Measurements from ENCODE around the gene COQ5. TPM values are rescaled to one million over a fixed set of nuclear protein-coding genes. Genes with fewer than 3 reads are reported as not detected.
A peak's percentile ranks its signal among the peaks of the same experiment; 100 is the strongest.

The COQ5 gene, protein sequence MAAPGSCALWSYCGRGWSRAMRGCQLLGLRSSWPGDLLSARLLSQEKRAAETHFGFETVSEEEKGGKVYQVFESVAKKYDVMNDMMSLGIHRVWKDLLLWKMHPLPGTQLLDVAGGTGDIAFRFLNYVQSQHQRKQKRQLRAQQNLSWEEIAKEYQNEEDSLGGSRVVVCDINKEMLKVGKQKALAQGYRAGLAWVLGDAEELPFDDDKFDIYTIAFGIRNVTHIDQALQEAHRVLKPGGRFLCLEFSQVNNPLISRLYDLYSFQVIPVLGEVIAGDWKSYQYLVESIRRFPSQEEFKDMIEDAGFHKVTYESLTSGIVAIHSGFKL
- 32.5 and 32.6 TPM in 2 replicates for total RNA-seq (2014; rRNA removed; shearing (Covaris generic))
- 30.7 and 32.4 TPM in 2 replicates for polyA plus RNA-seq (2016; fragmentation: Nextera tagmentation; extraction: Ambion mirVana)
- long read RNA-seq, transcript COQ5-201 (7 exons, 1,535 nt), result major isoform, 82 of 90 reads
- long read RNA-seq, partial matches to known transcripts, result 0 of 90 reads
- long read RNA-seq, other reads (novel, unspliced or antisense), result 8 of 90 reads

DNA sequence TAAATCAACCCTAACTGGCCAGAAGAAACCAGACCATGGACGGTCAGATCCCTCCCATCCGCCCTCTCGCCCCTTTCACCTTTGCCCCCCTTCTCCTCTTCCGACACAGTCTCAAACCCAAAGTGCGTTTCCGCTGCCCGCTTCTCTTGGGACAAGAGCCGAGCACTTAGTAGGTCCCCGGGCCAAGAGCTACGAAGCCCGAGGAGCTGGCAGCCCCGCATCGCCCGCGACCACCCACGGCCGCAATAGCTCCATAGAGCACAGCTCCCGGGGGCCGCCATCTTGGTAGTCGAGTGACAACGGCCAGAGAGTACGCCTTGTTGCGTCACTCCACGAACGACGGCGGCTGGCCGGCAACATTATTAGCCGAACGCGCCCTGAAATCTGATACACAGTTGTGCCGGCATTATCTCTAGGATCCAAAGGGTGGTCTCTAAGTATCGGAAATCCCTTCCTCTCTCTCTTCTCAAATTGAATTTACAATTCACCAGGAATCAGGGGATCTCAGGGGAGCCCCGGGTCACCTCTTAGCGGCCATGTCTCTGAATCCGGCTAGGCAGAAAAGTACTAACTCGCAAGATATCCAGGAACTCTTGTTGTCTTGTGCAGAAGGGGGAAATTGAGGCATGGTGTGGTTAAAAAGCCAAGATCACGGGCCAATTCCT, at the start of gene COQ5:
COQ5 (minus strand) TSS at position 298 of the 665 bp plus-strand sequence; CDS start at position 281, 17 bp downstream.
- Histone ChIP-seq H3K27ac (ENCODE audit: low read depth) (peak within 1 kb of the TSS; percentile 92), H3K36me3 (ENCODE audit: insufficient read depth) (no peaks in the 10 kb centered on the region), H4K20me1 (replicated peaks; ENCODE audit: insufficient read depth) (0 out of 2 replicates have a peak, but pooled peaks cover 4% of the 10 kb centered on the region), H3K79me2 (replicated peaks; ENCODE audit: insufficient read depth) (peaks cover 5% of the 10 kb centered on the region; the same call in 1 of the 2 replicates), H3K4me3 (peak within 1 kb of the TSS; percentile 85), H3K4me1 (ENCODE audit: insufficient read depth) (peaks cover 8% of the 10 kb centered on the region; the same call in 1 of the 2 replicates), H3F3A (replicated peaks; ENCODE audit: low read depth) (no peaks in the 10 kb centered on the region), H3K9me2 (ENCODE audit: insufficient read depth) (no peaks in the 10 kb centered on the region), H3K4me2 (peak within 1 kb of the TSS; percentile 79), H3K27me3 (ENCODE audit: insufficient read depth) (no peaks in the 10 kb centered on the region), H2AFZ (peak within 1 kb of the TSS; percentile 76)
- peaks cover 8% of the 10 kb centered on the region; the same call in 2 of the 3 replicates for H3K4me1 Mint-ChIP-seq
- H3K27ac Mint-ChIP-seq, result peak within 1 kb of the TSS; percentile 99
- no peaks in the 10 kb centered on the region; the same call in 2 of the 3 replicates for H3K36me3 Mint-ChIP-seq (ENCODE audit: low read depth)
- DNase-seq (ENCODE audit: low spot score) (peak; percentile 97), ATAC-seq (peak; percentile 95)
- H3K9me3 Mint-ChIP-seq, result no peaks in the 10 kb centered on the region
- H3K27me3 Mint-ChIP-seq (ENCODE audit: insufficient read depth, low read depth, poor library complexity), result peaks cover 2% of the 10 kb centered on the region
- TF ChIP-seq POLR2AphosphoS5 (IDR thresholded peaks at IDR 0.05; ENCODE audit: low read depth) (peak; percentile 84), NANOG (IDR thresholded peaks at IDR 0.05; ENCODE audit: borderline replicate concordance) (0 out of 2 replicates have a peak, but pooled peaks have one; percentile 20), EZH2phosphoT487 (IDR thresholded peaks at IDR 0.05; ENCODE audit: unreplicated experiment) (no peak), CREB1 (CRISPR knock-in tag; IDR thresholded peaks at IDR 0.05; ENCODE audit: low read depth) (peak; percentile 92)
- TF ChIP-seq, protein P1, sequence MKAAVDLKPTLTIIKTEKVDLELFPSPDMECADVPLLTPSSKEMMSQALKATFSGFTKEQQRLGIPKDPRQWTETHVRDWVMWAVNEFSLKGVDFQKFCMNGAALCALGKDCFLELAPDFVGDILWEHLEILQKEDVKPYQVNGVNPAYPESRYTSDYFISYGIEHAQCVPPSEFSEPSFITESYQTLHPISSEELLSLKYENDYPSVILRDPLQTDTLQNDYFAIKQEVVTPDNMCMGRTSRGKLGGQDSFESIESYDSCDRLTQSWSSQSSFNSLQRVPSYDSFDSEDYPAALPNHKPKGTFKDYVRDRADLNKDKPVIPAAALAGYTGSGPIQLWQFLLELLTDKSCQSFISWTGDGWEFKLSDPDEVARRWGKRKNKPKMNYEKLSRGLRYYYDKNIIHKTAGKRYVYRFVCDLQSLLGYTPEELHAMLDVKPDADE (IDR thresholded peaks at IDR 0.05), result peak; percentile 70
- H3K4me3 Mint-ChIP-seq, result peak within 1 kb of the TSS; percentile 98

DNA sequence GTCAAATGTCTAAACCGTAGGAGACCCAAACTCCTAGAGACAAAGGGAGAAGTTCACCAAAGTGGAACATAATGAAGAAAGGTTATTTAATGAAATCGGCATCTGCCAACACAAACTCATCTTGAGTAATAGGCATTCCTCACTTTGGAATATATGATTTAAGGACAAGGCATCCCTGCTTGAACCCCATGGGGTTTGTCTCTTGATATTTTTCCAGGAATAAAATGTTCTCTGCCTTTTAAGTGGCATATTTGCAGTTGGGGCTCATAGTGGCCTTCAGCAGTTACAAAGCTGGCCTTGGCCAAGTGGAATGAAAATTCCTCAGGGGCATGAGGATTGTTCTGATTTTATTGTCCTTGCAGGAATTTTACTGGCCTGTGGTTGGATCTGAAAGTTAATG, 45.1 kb upstream of the COQ5 start:
- Mint-ChIP-seq H3K36me3 (ENCODE audit: low read depth) (peaks cover 94% of the 10 kb centered on the region), H3K27ac (no peak overlapping the region)
- H3K36me3 ChIP-seq (ENCODE audit: insufficient read depth), result peaks cover 73% of the 10 kb centered on the region
- TF ChIP-seq ZNF331 (CRISPR knock-in tag; IDR thresholded peaks at IDR 0.05; ENCODE audit: low read depth), result no peak
- TF ChIP-seq ZNF114 (CRISPR knock-in tag; IDR thresholded peaks at IDR 0.05), result no peak
- no peak for TF ChIP-seq CREB1 (CRISPR knock-in tag; IDR thresholded peaks at IDR 0.05; ENCODE audit: low read depth)
- TF ChIP-seq POLR2AphosphoS5 (IDR thresholded peaks at IDR 0.05; ENCODE audit: low read depth), result no peak
- no peak for TF ChIP-seq EZH2phosphoT487 (IDR thresholded peaks at IDR 0.05; ENCODE audit: unreplicated experiment)
- TF ChIP-seq NANOG (IDR thresholded peaks at IDR 0.05; ENCODE audit: borderline replicate concordance), result no peak
- TF ChIP-seq, protein P2, sequence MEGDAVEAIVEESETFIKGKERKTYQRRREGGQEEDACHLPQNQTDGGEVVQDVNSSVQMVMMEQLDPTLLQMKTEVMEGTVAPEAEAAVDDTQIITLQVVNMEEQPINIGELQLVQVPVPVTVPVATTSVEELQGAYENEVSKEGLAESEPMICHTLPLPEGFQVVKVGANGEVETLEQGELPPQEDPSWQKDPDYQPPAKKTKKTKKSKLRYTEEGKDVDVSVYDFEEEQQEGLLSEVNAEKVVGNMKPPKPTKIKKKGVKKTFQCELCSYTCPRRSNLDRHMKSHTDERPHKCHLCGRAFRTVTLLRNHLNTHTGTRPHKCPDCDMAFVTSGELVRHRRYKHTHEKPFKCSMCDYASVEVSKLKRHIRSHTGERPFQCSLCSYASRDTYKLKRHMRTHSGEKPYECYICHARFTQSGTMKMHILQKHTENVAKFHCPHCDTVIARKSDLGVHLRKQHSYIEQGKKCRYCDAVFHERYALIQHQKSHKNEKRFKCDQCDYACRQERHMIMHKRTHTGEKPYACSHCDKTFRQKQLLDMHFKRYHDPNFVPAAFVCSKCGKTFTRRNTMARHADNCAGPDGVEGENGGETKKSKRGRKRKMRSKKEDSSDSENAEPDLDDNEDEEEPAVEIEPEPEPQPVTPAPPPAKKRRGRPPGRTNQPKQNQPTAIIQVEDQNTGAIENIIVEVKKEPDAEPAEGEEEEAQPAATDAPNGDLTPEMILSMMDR (conservative IDR thresholded peaks at IDR 0.05; ENCODE audit: low read depth in 2 of 2), result no peak
- TF ChIP-seq, protein P3, sequence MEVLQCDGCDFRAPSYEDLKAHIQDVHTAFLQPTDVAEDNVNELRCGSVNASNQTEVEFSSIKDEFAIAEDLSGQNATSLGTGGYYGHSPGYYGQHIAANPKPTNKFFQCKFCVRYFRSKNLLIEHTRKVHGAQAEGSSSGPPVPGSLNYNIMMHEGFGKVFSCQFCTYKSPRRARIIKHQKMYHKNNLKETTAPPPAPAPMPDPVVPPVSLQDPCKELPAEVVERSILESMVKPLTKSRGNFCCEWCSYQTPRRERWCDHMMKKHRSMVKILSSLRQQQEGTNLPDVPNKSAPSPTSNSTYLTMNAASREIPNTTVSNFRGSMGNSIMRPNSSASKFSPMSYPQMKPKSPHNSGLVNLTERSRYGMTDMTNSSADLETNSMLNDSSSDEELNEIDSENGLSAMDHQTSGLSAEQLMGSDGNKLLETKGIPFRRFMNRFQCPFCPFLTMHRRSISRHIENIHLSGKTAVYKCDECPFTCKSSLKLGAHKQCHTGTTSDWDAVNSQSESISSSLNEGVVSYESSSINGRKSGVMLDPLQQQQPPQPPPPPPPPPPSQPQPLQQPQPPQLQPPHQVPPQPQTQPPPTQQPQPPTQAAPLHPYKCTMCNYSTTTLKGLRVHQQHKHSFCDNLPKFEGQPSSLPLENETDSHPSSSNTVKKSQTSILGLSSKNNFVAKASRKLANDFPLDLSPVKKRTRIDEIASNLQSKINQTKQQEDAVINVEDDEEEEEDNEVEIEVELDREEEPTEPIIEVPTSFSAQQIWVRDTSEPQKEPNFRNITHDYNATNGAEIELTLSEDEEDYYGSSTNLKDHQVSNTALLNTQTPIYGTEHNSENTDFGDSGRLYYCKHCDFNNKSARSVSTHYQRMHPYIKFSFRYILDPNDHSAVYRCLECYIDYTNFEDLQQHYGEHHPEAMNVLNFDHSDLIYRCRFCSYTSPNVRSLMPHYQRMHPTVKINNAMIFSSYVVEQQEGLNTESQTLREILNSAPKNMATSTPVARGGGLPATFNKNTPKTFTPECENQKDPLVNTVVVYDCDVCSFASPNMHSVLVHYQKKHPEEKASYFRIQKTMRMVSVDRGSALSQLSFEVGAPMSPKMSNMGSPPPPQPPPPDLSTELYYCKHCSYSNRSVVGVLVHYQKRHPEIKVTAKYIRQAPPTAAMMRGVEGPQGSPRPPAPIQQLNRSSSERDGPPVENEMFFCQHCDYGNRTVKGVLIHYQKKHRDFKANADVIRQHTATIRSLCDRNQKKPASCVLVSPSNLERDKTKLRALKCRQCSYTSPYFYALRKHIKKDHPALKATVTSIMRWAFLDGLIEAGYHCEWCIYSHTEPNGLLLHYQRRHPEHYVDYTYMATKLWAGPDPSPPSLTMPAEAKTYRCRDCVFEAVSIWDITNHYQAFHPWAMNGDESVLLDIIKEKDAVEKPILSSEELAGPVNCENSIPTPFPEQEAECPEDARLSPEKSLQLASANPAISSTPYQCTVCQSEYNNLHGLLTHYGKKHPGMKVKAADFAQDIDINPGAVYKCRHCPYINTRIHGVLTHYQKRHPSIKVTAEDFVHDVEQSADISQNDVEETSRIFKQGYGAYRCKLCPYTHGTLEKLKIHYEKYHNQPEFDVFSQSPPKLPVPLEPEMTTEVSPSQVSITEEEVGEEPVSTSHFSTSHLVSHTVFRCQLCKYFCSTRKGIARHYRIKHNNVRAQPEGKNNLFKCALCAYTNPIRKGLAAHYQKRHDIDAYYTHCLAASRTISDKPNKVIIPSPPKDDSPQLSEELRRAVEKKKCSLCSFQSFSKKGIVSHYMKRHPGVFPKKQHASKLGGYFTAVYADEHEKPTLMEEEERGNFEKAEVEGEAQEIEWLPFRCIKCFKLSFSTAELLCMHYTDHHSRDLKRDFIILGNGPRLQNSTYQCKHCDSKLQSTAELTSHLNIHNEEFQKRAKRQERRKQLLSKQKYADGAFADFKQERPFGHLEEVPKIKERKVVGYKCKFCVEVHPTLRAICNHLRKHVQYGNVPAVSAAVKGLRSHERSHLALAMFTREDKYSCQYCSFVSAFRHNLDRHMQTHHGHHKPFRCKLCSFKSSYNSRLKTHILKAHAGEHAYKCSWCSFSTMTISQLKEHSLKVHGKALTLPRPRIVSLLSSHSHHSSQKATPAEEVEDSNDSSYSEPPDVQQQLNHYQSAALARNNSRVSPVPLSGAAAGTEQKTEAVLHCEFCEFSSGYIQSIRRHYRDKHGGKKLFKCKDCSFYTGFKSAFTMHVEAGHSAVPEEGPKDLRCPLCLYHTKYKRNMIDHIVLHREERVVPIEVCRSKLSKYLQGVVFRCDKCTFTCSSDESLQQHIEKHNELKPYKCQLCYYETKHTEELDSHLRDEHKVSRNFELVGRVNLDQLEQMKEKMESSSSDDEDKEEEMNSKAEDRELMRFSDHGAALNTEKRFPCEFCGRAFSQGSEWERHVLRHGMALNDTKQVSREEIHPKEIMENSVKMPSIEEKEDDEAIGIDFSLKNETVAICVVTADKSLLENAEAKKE (CRISPR knock-in tag; IDR thresholded peaks at IDR 0.05), result no peak

More for the DNA sequence above, 45.1 kb upstream of the COQ5 start:
- no peaks in the 10 kb centered on the region for H3K4me1 ChIP-seq (ENCODE audit: insufficient read depth)
- H3K4me1 Mint-ChIP-seq, result no peaks in the 10 kb centered on the region
- H3F3A ChIP-seq (replicated peaks; ENCODE audit: low read depth), result peaks cover 28% of the 10 kb centered on the region
- H3K79me2 ChIP-seq (replicated peaks; ENCODE audit: insufficient read depth), result no peaks in the 10 kb centered on the region; the same call in 1 of the 2 replicates
- no peak overlapping the region for H2AFZ ChIP-seq
- ATAC-seq (no peak), DNase-seq (ENCODE audit: low spot score) (no peak)
- H3K4me2 ChIP-seq, result no peak overlapping the region
- H3K27ac ChIP-seq (ENCODE audit: low read depth), result no peak overlapping the region
- no peaks in the 10 kb centered on the region for H3K9me3 Mint-ChIP-seq
- H3K27me3 Mint-ChIP-seq (ENCODE audit: insufficient read depth, low read depth, poor library complexity), result peaks cover 1% of the 10 kb centered on the region
- H4K20me1 ChIP-seq (replicated peaks; ENCODE audit: insufficient read depth), result peaks cover 17% of the 10 kb centered on the region
- H3K27me3 ChIP-seq (ENCODE audit: insufficient read depth), result no peaks in the 10 kb centered on the region
- H3K9me2 ChIP-seq (ENCODE audit: insufficient read depth), result no peaks in the 10 kb centered on the region
- no peak overlapping the region for H3K4me3 ChIP-seq
- no peak overlapping the region for H3K4me3 Mint-ChIP-seq

Data from GM23338 (cell line).